GM12878 (cell line): ENCODE results near the gene PRR23C. TPM values are rescaled to one million over a fixed set of nuclear protein-coding genes. Genes with fewer than 3 reads are reported as not detected.

Experiments
- ATAC-seq: fragments of 200-7000 bp; cut with Tn5 transposase; 3 replicates; pipeline ENCODE4 v1.9.1; 2020; ENCODE audit warnings: mild to moderate bottlenecking, moderate library complexity
- BruUV-seq: library from RNA; stranded (reverse); fragments of 400-500 nt; replicated peaks from 2 replicates; lab custom pipeline; 2021; lab: Mats Ljungman, UMichigan
- CTCF ChIA-PET: fragments of 300-600 bp; sonication (Branson Sonifier 250); formaldehyde crosslinking; extraction: SDS; loops from one replicate; lab custom pipeline; 2021; ENCODE audit warnings: inconsistent platforms; lab: Yijun Ruan, JAX
- POLR2A ChIA-PET: fragments of 350-600 bp; formaldehyde crosslinking; extraction: SDS; loops from one replicate; lab custom pipeline; 2021; ENCODE audit warnings: inconsistent platforms; lab: Charles Lee
- RAD21 ChIA-PET: fragments of 300-600 bp; sonication (Branson Sonifier 250); formaldehyde crosslinking; loops from one replicate; lab custom pipeline; 2023; ENCODE audit warnings: antibody characterized with exemption; ENCODE audit not compliant: unreplicated experiment; lab: Charles Lee
- SMC1A ChIA-PET: fragments of 300-600 bp; sonication (Branson Sonifier 250); formaldehyde crosslinking; loops from one replicate; lab custom pipeline; 2023; ENCODE audit not compliant: unreplicated experiment, uncharacterized antibody; lab: Charles Lee
- DNase-seq: peaks from one replicate; pipeline ENCODE4 v3.0.0-alpha.2; 2011; ENCODE audit warnings: low read depth, low spot score
- FAIRE-seq: peaks from 3 replicates; lab custom pipeline; 2011; peaks lifted over from hg19 to GRCh38; lab: Jason Lieb, UNC
- H2AFZ ChIP-seq: 2 replicates; pipeline ENCODE4 v1.6.0; 2011; ENCODE audit warnings: low read depth, low read length, control low read depth; ENCODE audit not compliant: control insufficient read depth
- H3K27ac ChIP-seq: 2 replicates; pipeline ENCODE4 v1.5.1; 2011; ENCODE audit warnings: control low read depth; ENCODE audit not compliant: control insufficient read depth, insufficient read depth
- H3K27me3 ChIP-seq, 2 experiments: replicated peaks in 1 of 2; 2 replicates each; pipeline versions ENCODE4 v1.6.0 to v1.6.1; 2011; ENCODE audit warnings: low read length in 1 of 2; ENCODE audit not compliant: control insufficient read depth in 2 of 2, insufficient read depth in 2 of 2
- H3K36me3 ChIP-seq, 2 experiments: 2 replicates each; pipeline ENCODE4 v1.5.1; 2011; ENCODE audit warnings: low read length in 1 of 2; ENCODE audit not compliant: control insufficient read depth in 2 of 2, insufficient read depth in 2 of 2
- H3K4me1 ChIP-seq: 2 replicates; pipeline ENCODE4 v1.6.1; 2011; ENCODE audit warnings: mild to moderate bottlenecking, low read length, moderate library complexity, mixed read lengths; ENCODE audit not compliant: control insufficient read depth, insufficient read depth
- H3K4me2 ChIP-seq: 2 replicates; pipeline ENCODE4 v1.6.0; 2011; ENCODE audit warnings: control low read depth; ENCODE audit not compliant: control insufficient read depth, insufficient read depth
- H3K4me3 ChIP-seq: fragments of 200-600 bp; sonication (generic); 2 replicates; pipeline ENCODE4 v1.5.1; 2016
- H3K79me2 ChIP-seq: 2 replicates; pipeline ENCODE4 v1.6.0; 2011; ENCODE audit warnings: low read length; ENCODE audit not compliant: control insufficient read depth, insufficient read depth
- H3K9ac ChIP-seq: 2 replicates; pipeline ENCODE4 v1.8.0; 2011; ENCODE audit warnings: low read length, control low read depth, mixed read lengths; ENCODE audit not compliant: control insufficient read depth, insufficient read depth
- H3K9me3 ChIP-seq: replicated peaks from 3 replicates; pipeline ENCODE4 v1.5.1; 2011; ENCODE audit warnings: mild to moderate bottlenecking, low read length; ENCODE audit not compliant: control insufficient read depth, insufficient read depth
- H4K20me1 ChIP-seq: 2 replicates; pipeline ENCODE4 v1.6.0; 2011; ENCODE audit not compliant: control insufficient read depth, insufficient read depth
- EGR1 ChIP-seq, 2 experiments: IDR thresholded peaks; 1 replicate in 1 of 2; 2 replicates in 1 of 2; pipeline ENCODE4 v1.6.1; 2011 to 2012; ENCODE audit warnings: low read depth in 2 of 2, low read length in 2 of 2, borderline replicate concordance in 1 of 2, mild to moderate bottlenecking in 1 of 2, moderate library complexity in 1 of 2
- NBN ChIP-seq: fragments of 450-650 bp; IDR thresholded peaks from 2 replicates; pipeline ENCODE4 v1.6.1; 2016
- NR2F1 ChIP-seq: fragments of 450-650 bp; conservative IDR thresholded peaks from 2 replicates; pipeline ENCODE4 v1.6.1; 2017; ENCODE audit warnings: mild to moderate bottlenecking
- TARDBP ChIP-seq: IDR thresholded peaks from 2 replicates; pipeline ENCODE4 v1.6.1; 2016; ENCODE audit warnings: borderline replicate concordance
- ZNF24 ChIP-seq: fragments of 450-650 bp; IDR thresholded peaks from 2 replicates; pipeline ENCODE4 v1.6.1; 2017; ENCODE audit warnings: antibody characterized with exemption, mild to moderate bottlenecking
- WGBS: methylation state at CpG from one replicate; pipeline ENCODE4 v1.1.6; 2016; ENCODE audit warnings: low lambda C conversion rate; ENCODE audit not compliant: insufficient replicate concordance, insufficient coverage; ENCODE audit errors: missing lambda C conversion rate; 5-methylcytosine and 5-hydroxymethylcytosine counted together
- in situ Hi-C: fragments of 300-500 bp; cut with MboI; formaldehyde crosslinking; loops from 9 replicates; pipeline ENCODE4 v1.14.3; 2018; ENCODE audit warnings: mixed read lengths
- intact Hi-C: fragments of 100-400 bp; cut with micrococcal nuclease; formaldehyde crosslinking; loops from one replicate; pipeline ENCODE4 v1.14.2; 2022; ENCODE audit not compliant: unreplicated experiment
- polyA plus RNA-seq, 11 experiments: library from polyadenylated mRNA; depleted of rRNA in 4 of 11; unstranded in 6 of 11; stranded (reverse) in 5 of 11; fragments of >200 nt; fragmentation: Nextera tagmentation in 4 of 11; fragmentation: Illumina TruSeq in 1 of 11; extraction: Ambion mirVana in 4 of 11; extraction: Trizol in 1 of 11; gene quantifications; 1 replicate in 1 of 11; 2 replicates in 10 of 11; pipeline versions ENCODE4 v1.2.1 to v1.2.3, GENCODE V29; 2011 to 2016; ENCODE audit warnings: inconsistent platforms in 2 of 11, missing spikeins in 2 of 11, low read depth in 1 of 11
- total RNA-seq, 4 experiments: library from RNA; depleted of rRNA in 3 of 4; stranded (reverse); fragments of >200 nt in 3 of 4; fragmentation: Illumina TruSeq in 1 of 4; extraction: Trizol in 1 of 4; gene quantifications; 2 replicates each; pipeline versions ENCODE4 v1.2.1 to v1.2.3, GENCODE V29; 2013 to 2021
- TF ChIP-seq, protein P1 (sequence below): fragments of 450-650 bp; IDR thresholded peaks from 2 replicates; pipeline ENCODE4 v1.6.1; 2017; ENCODE audit warnings: mild to moderate bottlenecking, moderate library complexity
- TF ChIP-seq, protein P2 (sequence below): IDR thresholded peaks from 2 replicates; pipeline ENCODE4 v1.6.1; 2012; ENCODE audit warnings: low read depth, low read length, improper control_type of control experiment

Gene PRR23C
- total and polyA plus RNA-seq, 10 of the 15 experiments (the other 5 are each of a cell fraction or from before 2014, with no cell fraction given): not detected

DNA sequence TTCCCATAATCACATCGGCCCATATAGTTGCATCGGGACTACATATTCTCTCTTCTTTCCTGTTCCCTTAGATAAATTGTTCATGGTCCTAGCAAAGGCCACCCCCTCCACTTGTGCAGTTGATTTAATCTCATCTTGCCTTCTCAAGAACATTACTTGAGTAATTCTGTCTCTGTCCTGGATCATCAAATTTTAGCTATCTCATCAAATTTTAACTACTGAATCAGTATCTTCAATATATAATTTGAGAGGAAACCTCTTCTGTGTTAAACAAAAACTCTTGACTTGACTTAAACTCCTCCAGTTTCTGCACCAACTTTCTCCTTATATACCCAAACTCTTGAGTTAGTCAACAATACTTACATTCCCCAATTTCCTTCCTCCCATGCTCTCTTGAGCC, 19.7 kb downstream of the PRR23C start:
- H3K9me3 ChIP-seq: no peaks in the 10 kb centered on the region; the same call in 2 of the 3 replicates
- H4K20me1 ChIP-seq: no peaks in the 10 kb centered on the region
- RAD21 ChIA-PET: no interaction called here
- SMC1A ChIA-PET: no interaction called here
- intact Hi-C loops (no loop called here), in situ Hi-C loops (no loop called here)
- H3K27ac ChIP-seq: no peak overlapping the region
- H3K4me2 ChIP-seq: no peak overlapping the region
- CTCF ChIA-PET: interaction anchor here (0.6 kb wide), 1 partner anchor 101 kb away, joined by 3 read pairs; no protein-coding TSS in a partner anchor
- no peaks in the 10 kb centered on the region for H3K79me2 ChIP-seq
- H3K9ac ChIP-seq: no peak overlapping the region
- no peaks in the 10 kb centered on the region for H3K4me1 ChIP-seq
- ATAC-seq (no peak), FAIRE-seq (no peak), DNase-seq (no peak)
- H3K4me3 ChIP-seq: no peak overlapping the region
- BruUV-seq: no TSS peak
- TF ChIP-seq NBN (no peak), NR2F1 (no peak), TARDBP (no peak), ZNF24 (no peak), EGR1 (IDR thresholded peaks at IDR 0.05; ENCODE audit: borderline replicate concordance in 1 of 2, low read depth in 2 of 2, low read length in 2 of 2) (no peak)
- TF ChIP-seq, protein P1, sequence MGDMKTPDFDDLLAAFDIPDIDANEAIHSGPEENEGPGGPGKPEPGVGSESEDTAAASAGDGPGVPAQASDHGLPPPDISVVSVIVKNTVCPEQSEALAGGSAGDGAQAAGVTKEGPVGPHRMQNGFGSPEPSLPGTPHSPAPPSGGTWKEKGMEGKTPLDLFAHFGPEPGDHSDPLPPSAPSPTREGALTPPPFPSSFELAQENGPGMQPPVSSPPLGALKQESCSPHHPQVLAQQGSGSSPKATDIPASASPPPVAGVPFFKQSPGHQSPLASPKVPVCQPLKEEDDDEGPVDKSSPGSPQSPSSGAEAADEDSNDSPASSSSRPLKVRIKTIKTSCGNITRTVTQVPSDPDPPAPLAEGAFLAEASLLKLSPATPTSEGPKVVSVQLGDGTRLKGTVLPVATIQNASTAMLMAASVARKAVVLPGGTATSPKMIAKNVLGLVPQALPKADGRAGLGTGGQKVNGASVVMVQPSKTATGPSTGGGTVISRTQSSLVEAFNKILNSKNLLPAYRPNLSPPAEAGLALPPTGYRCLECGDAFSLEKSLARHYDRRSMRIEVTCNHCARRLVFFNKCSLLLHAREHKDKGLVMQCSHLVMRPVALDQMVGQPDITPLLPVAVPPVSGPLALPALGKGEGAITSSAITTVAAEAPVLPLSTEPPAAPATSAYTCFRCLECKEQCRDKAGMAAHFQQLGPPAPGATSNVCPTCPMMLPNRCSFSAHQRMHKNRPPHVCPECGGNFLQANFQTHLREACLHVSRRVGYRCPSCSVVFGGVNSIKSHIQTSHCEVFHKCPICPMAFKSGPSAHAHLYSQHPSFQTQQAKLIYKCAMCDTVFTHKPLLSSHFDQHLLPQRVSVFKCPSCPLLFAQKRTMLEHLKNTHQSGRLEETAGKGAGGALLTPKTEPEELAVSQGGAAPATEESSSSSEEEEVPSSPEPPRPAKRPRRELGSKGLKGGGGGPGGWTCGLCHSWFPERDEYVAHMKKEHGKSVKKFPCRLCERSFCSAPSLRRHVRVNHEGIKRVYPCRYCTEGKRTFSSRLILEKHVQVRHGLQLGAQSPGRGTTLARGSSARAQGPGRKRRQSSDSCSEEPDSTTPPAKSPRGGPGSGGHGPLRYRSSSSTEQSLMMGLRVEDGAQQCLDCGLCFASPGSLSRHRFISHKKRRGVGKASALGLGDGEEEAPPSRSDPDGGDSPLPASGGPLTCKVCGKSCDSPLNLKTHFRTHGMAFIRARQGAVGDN: no peak
- TF ChIP-seq, protein P2, sequence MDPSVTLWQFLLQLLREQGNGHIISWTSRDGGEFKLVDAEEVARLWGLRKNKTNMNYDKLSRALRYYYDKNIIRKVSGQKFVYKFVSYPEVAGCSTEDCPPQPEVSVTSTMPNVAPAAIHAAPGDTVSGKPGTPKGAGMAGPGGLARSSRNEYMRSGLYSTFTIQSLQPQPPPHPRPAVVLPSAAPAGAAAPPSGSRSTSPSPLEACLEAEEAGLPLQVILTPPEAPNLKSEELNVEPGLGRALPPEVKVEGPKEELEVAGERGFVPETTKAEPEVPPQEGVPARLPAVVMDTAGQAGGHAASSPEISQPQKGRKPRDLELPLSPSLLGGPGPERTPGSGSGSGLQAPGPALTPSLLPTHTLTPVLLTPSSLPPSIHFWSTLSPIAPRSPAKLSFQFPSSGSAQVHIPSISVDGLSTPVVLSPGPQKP: no peak
- POLR2A ChIA-PET: no interaction called here
- no peaks in the 10 kb centered on the region for H3K36me3 ChIP-seq
- H3K27me3 ChIP-seq: no peaks in the 10 kb centered on the region
- whole genome bisulfite sequencing: 67% methylated on average over 2 of the region's 2 CpGs
- no peak overlapping the region for H2AFZ ChIP-seq
